ENCODE data around the gene RABGGTB. TPM values are rescaled to one million over a fixed set of nuclear protein-coding genes. Genes with fewer than 3 reads are reported as not detected.

The RABGGTB gene
- total RNA-seq, 4 donors from 2014 or later = 55.6 to 80.1 (median 68.2) TPM

GRCh38 chr1:75791022-75791421, 5.0 kb downstream of the RABGGTB start:
- Histone ChIP-seq H3K36me3 (peaks cover 40 to 42% of the 10 kb centered on the region in 2 donors), H3K27ac (peak overlapping the region in 2 of 3 donors; percentile 53 to 63), H3K4me3 (replicated peaks in 1 of 3) (no peak overlapping the region), H3K4me1 (peaks cover 32 to 42% of the 10 kb centered on the region in 2 donors), H3K9me3 (no peaks in the 10 kb centered on the region), H3K27me3 (no peaks in the 10 kb centered on the region)
- 51 to 56% methylated on average over 1 of the region's 1 CpG for WGBS, 2 donors
- intact Hi-C loops (cut with DNase I) = no loop called here
- no peak for DNase-seq
- TF ChIP-seq POLR2A (IDR thresholded peaks at IDR 0.05) (no peak), CTCF (IDR thresholded peaks at IDR 0.05) (no peak)

GRCh38 chr1:75792091-75792490, 6.0 kb downstream of the RABGGTB start:
- H3K4me1 ChIP-seq = peaks cover 32 to 40% of the 10 kb centered on the region in 2 donors

GRCh38 chr1:75794382-75794781, 8.3 kb downstream of the RABGGTB start:
- H3K27me3 ChIP-seq = no peaks in the 10 kb centered on the region
- H3K27ac ChIP-seq = no peak overlapping the region
- intact Hi-C loops (cut with DNase I) = no loop called here
- H3K9me3 ChIP-seq = no peaks in the 10 kb centered on the region
- H3K36me3 ChIP-seq = peaks cover 49% of the 10 kb centered on the region in 2 donors
- TF ChIP-seq POLR2A (IDR thresholded peaks at IDR 0.05) = no peak
- TF ChIP-seq CTCF (IDR thresholded peaks at IDR 0.05) = no peak
- DNase-seq = no peak
- WGBS, 2 donors = 94 to 99% methylated on average over 2 of the region's 2 CpGs
- no peak overlapping the region for H3K4me3 ChIP-seq (replicated peaks in 1 of 3)
- H3K4me1 ChIP-seq = peaks cover 18% of the 10 kb centered on the region in 2 donors

More at GRCh38 chr1:75792091-75792490, 6.0 kb downstream of the RABGGTB start:
- whole genome bisulfite sequencing, 2 donors = 98 to 99% methylated on average over 3 of the region's 3 CpGs
- Histone ChIP-seq H3K36me3 (peaks cover 46 to 49% of the 10 kb centered on the region in 2 donors), H3K4me3 (replicated peaks in 1 of 3) (no peak overlapping the region), H3K9me3 (no peaks in the 10 kb centered on the region), H3K27me3 (no peaks in the 10 kb centered on the region), H3K27ac (no peak overlapping the region)
- TF ChIP-seq POLR2A (IDR thresholded peaks at IDR 0.05) (no peak), CTCF (IDR thresholded peaks at IDR 0.05) (no peak)
- DNase-seq = no peak
- intact Hi-C loops (cut with DNase I) = no loop called here

- DNase-seq = no peak
- H3K27me3 ChIP-seq = no peaks in the 10 kb centered on the region
- 97 to 100% methylated on average over 4 of the region's 4 CpGs for WGBS, 2 donors
- TF ChIP-seq CTCF (IDR thresholded peaks at IDR 0.05) = no peak
- no peak for TF ChIP-seq POLR2A (IDR thresholded peaks at IDR 0.05)
- peaks cover 49% of the 10 kb centered on the region in 2 donors for H3K36me3 ChIP-seq
- intact Hi-C loops (cut with DNase I) = no loop called here
- no peaks in the 10 kb centered on the region for H3K9me3 ChIP-seq
- no peak overlapping the region for H3K4me3 ChIP-seq (replicated peaks in 1 of 3)
- peaks cover 5 to 7% of the 10 kb centered on the region in 2 donors for H3K4me1 ChIP-seq
- no peak overlapping the region for H3K27ac ChIP-seq
These were observed 9.7 kb downstream of the RABGGTB start for GRCh38 chr1:75795703-75796193.

- Histone ChIP-seq H3K27ac (no peak within 1 kb of the TSS), H3K9me3 (no peaks in the 10 kb centered on the region), H3K4me1 (no peaks in the 10 kb centered on the region), H3K4me3 (replicated peaks in 1 of 3) (no peak within 1 kb of the TSS), H3K36me3 (peaks cover 45 to 49% of the 10 kb centered on the region in 2 donors), H3K27me3 (no peaks in the 10 kb centered on the region)
- intact Hi-C loops (cut with DNase I) = no loop called here
- WGBS, 2 donors = 76 to 80% methylated on average over 25 to 34 of the region's 34 CpGs
- no peak for DNase-seq
- TF ChIP-seq POLR2A (IDR thresholded peaks at IDR 0.05) = no peak
- TF ChIP-seq CTCF (IDR thresholded peaks at IDR 0.05) = no peak
These were observed 10.6 kb downstream of the RABGGTB start, which contains the start of gene MSH4 for GRCh38 chr1:75796376-75797272. Gene MSH4, plus strand, starts transcription at chr1:75796882. Its CDS starts 104 bp downstream, at chr1:75796986.

Data from thyroid gland (tissue), 4 donors.